Right atrium auricular region (tissue), 2 donors: ENCODE results near the gene SCP2D1. TPM values are rescaled to one million over a fixed set of nuclear protein-coding genes. Genes with fewer than 3 reads are reported as not detected.

Experiments used
- DNase-seq: peaks from one replicate; pipeline ENCODE4 v3.0.0-alpha.2; 2019; ENCODE audit warnings: low spot score
- H3K27ac ChIP-seq, 2 donors: fragments of 200-600 bp; sonication (generic); 1 replicate in 1 of 2; 2 replicates in 1 of 2; pipeline ENCODE4 v1.5.1; 2016 to 2019
- H3K27me3 ChIP-seq, 2 donors: fragments of 200-600 bp; sonication (generic); one replicate each; pipeline versions ENCODE4 v1.5.1 to v1.6.0; 2017 to 2019
- H3K36me3 ChIP-seq: fragments of 200-600 bp; sonication (generic); one replicate; pipeline ENCODE4 v1.5.1; 2016
- H3K4me1 ChIP-seq, 2 donors: fragments of 200-600 bp; sonication (generic); one replicate each; pipeline versions ENCODE4 v1.5.1 to v1.6.0; 2017 to 2019
- H3K4me3 ChIP-seq, 2 donors: fragments of 200-600 bp; sonication (generic); 1 replicate in 1 of 2; 2 replicates in 1 of 2; pipeline ENCODE4 v1.5.1; 2017 to 2019; ENCODE audit warnings: mild to moderate bottlenecking in 1 of 2, moderate library complexity in 1 of 2
- H3K9me3 ChIP-seq, 2 donors: fragments of 200-600 bp; sonication (generic); one replicate each; pipeline ENCODE4 v1.5.1; 2019
- CTCF ChIP-seq, 2 donors: fragments of 200-600 bp; sonication (generic); IDR thresholded peaks; one replicate each; pipeline ENCODE4 v1.5.1; 2019; ENCODE audit warnings: antibody characterized with exemption in 2 of 2
- total RNA-seq, 2 donors: library from RNA; depleted of rRNA; stranded (reverse); fragments of >200 nt; gene quantifications; one replicate each; pipeline ENCODE4 v1.1.0, GENCODE V29; 2016

SCP2D1 gene
- total RNA-seq, 2 donors from 2014 or later = not detected

- TF ChIP-seq CTCF (IDR thresholded peaks at IDR 0.05) = no peak
- DNase-seq = no peak
- no peak overlapping the region for H3K27ac ChIP-seq
- H3K4me3 ChIP-seq = no peak overlapping the region
- H3K4me1 ChIP-seq = no peaks in the 10 kb centered on the region
- H3K27me3 ChIP-seq = no peaks in the 10 kb centered on the region
- peaks cover 0 to 12% of the 10 kb centered on the region in 2 donors for H3K9me3 ChIP-seq
- no peaks in the 10 kb centered on the region for H3K36me3 ChIP-seq
These were observed 43.3 kb downstream of the SCP2D1 start for GRCh38 chr20:18856873-18857272.

DNA sequence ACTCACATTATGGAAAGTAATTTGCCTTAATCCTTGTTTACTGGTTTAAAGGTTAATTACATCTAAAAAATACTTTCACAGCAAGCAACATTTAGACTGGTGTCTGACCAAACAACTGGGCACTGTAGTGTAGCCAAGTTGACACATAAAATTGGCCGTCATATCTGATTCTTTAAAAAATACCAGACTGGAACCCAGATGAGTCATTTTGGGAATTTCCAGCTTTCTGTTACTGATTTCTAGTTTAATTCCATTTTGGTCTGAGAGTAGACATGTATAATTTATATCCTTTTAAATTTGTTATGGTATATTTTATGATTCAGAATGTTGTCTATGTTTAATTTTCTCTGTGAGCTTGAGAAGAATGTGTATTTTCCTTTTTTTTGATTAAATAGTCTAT is 44.1 kb downstream of the SCP2D1 start:
- H3K36me3 ChIP-seq = no peaks in the 10 kb centered on the region

DNA sequence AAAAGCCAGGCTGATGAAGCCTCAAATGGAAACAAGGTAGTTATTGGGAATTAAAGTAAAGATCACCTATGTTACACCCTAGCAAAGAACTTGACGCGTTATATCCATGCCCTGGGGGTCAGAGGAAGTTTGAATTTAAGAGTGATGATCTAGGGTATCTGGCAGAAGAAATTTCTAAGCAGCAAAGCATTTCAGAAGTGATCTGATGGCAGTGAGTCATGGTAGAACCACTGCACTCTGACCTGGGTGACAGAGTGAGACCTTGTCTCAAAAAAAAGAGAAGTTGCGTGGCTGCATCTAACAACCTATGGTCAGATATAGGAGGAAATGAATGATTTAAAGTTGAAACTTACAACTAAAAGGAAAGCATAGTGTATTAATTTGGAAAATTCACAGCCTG is 45.2 kb downstream of the SCP2D1 start:
- no peak for TF ChIP-seq CTCF (IDR thresholded peaks at IDR 0.05)
- peaks cover 0 to 12% of the 10 kb centered on the region in 2 donors for H3K9me3 ChIP-seq
- no peaks in the 10 kb centered on the region for H3K4me1 ChIP-seq
- no peak overlapping the region for H3K4me3 ChIP-seq
- H3K27me3 ChIP-seq = no peaks in the 10 kb centered on the region
- no peaks in the 10 kb centered on the region for H3K36me3 ChIP-seq
- DNase-seq = no peak
- H3K27ac ChIP-seq = no peak overlapping the region

More for the DNA sequence above, 44.1 kb downstream of the SCP2D1 start:
- Histone ChIP-seq H3K27me3 (no peaks in the 10 kb centered on the region), H3K4me3 (no peak overlapping the region), H3K4me1 (no peaks in the 10 kb centered on the region), H3K27ac (no peak overlapping the region), H3K9me3 (peaks cover 0 to 12% of the 10 kb centered on the region in 2 donors)
- TF ChIP-seq CTCF (IDR thresholded peaks at IDR 0.05) = no peak
- no peak for DNase-seq

Other genes with a start within 250 kb of the SCP2D1 start
- gene SMIM26, start 246.4 kb upstream of the SCP2D1 start, total RNA-seq = 100 to 1,000 TPM; 165 to 170 TPM
- 10 to 100 TPM; 15.5 to 16.9 TPM for gene DTD1, start 225.7 kb upstream of the SCP2D1 start, total RNA-seq